DMS114 treated with DMSO at 0.1 percent for 48 hours (cell line): ENCODE results near the gene GALNT12.

Source experiments
- DNase-seq: peaks from one replicate; lab custom pipeline; 2025; ENCODE audit not compliant: unreplicated experiment; lab: John Stamatoyannopoulos, UW

The GALNT12 gene

GRCh38 chr9:98899408-98900056, 92.1 kb downstream of the GALNT12 start:
- DNase-seq: no peak
